ENCODE measurements around the gene CBFA2T2.
A peak's percentile ranks its signal among the peaks of the same experiment; 100 is the strongest.

The CBFA2T2 gene

GRCh38 chr20:33669873-33670640 lies 180.2 kb downstream of the CBFA2T2 start:
- DNase-seq: no peak

- no peak for DNase-seq
Measured at GRCh38 chr20:33670715-33671499, 181.0 kb downstream of the CBFA2T2 start.

GRCh38 chr20:33671573-33672288 lies 181.8 kb downstream of the CBFA2T2 start:
- DNase-seq: no peak

GRCh38 chr20:33672426-33673113 lies 182.7 kb downstream of the CBFA2T2 start:
- DNase-seq: peak; percentile 12

- no peak for DNase-seq
Measured at GRCh38 chr20:33673114-33673409, 183.2 kb downstream of the CBFA2T2 start.

- DNase-seq: no peak
Measured at GRCh38 chr20:33673410-33674293, 183.8 kb downstream of the CBFA2T2 start.

- peak; percentile 65 for DNase-seq
Measured at GRCh38 chr20:33674294-33675135, 184.6 kb downstream of the CBFA2T2 start, which contains the start of gene NECAB3. TSS of gene NECAB3 (minus strand) at chr20:33674428. CDS start at chr20:33674352, 76 bp downstream.

- DNase-seq: peak; percentile 47
Measured at GRCh38 chr20:33675136-33675959, 185.5 kb downstream of the CBFA2T2 start.

GRCh38 chr20:33676121-33676520 lies 186.2 kb downstream of the CBFA2T2 start:
- no peak for DNase-seq

- no peak for DNase-seq
Measured at GRCh38 chr20:33676652-33677645, 187.1 kb downstream of the CBFA2T2 start.

- no peak for DNase-seq
Measured at GRCh38 chr20:33677991-33678702, 188.3 kb downstream of the CBFA2T2 start.

GRCh38 chr20:33679758-33680485 lies 190.0 kb downstream of the CBFA2T2 start:
- no peak for DNase-seq

GRCh38 chr20:33680686-33681085 lies 190.8 kb downstream of the CBFA2T2 start:
- no peak for DNase-seq

GRCh38 chr20:33681288-33681687 lies 191.4 kb downstream of the CBFA2T2 start:
- DNase-seq: no peak

- no peak for DNase-seq
Measured at GRCh38 chr20:33681728-33682353, 191.9 kb downstream of the CBFA2T2 start.

GRCh38 chr20:33684533-33685327 lies 194.8 kb downstream of the CBFA2T2 start:
- DNase-seq: peak; percentile 67

Data from NCI-H524 treated with DMSO at 0.1 percent for 48 hours (cell line).